MM.1S (cell line): ENCODE measurements around the gene RPS10.

ENCODE experiments used
- DNase-seq: peaks from one replicate; pipeline ENCODE4 v3.0.0-alpha.2; 2015
- H2AFZ ChIP-seq: fragments of 300-600 bp; sonication (generic); 2 replicates; pipeline ENCODE4 v1.6.0; 2016; ENCODE audit warnings: antibody characterized with exemption, low read length
- H3F3A ChIP-seq: fragments of 300-600 bp; sonication (generic); 2 replicates; pipeline ENCODE4 v1.6.1; 2016; ENCODE audit warnings: mild to moderate bottlenecking, antibody characterized with exemption, low read length, moderate library complexity, mixed read lengths; ENCODE audit not compliant: insufficient read depth
- H3K27ac ChIP-seq: fragments of 300-600 bp; sonication (generic); 2 replicates; pipeline ENCODE4 v1.5.1; 2016; ENCODE audit warnings: mild to moderate bottlenecking, low read length
- H3K27me3 ChIP-seq: fragments of 300-600 bp; sonication (generic); replicated peaks from 2 replicates; pipeline ENCODE4 v1.6.0; 2016; ENCODE audit warnings: low read length; ENCODE audit not compliant: insufficient read depth
- H3K36me3 ChIP-seq: fragments of 300-600 bp; sonication (generic); replicated peaks from 2 replicates; pipeline ENCODE4 v1.6.1; 2016; ENCODE audit warnings: mild to moderate bottlenecking, low read length, mixed read lengths; ENCODE audit not compliant: insufficient read depth
- H3K4me1 ChIP-seq: fragments of 300-600 bp; sonication (generic); 2 replicates; pipeline ENCODE4 v1.6.1; 2016; ENCODE audit warnings: low read length, mixed read lengths
- H3K4me2 ChIP-seq: fragments of 300-600 bp; sonication (generic); 2 replicates; pipeline ENCODE4 v1.6.0; 2016; ENCODE audit warnings: low read depth, low read length
- H3K4me3 ChIP-seq: fragments of 300-600 bp; sonication (generic); 2 replicates; pipeline ENCODE4 v1.5.1; 2016; ENCODE audit warnings: low read length, mixed read lengths
- H3K79me2 ChIP-seq: fragments of 300-600 bp; sonication (generic); 2 replicates; pipeline ENCODE4 v1.6.1; 2016; ENCODE audit warnings: mixed run types, low read length, mixed read lengths
- H3K9ac ChIP-seq: fragments of 300-600 bp; sonication (generic); 2 replicates; pipeline ENCODE4 v1.6.1; 2016; ENCODE audit warnings: low read length, mixed read lengths
- H3K9me2 ChIP-seq: fragments of 300-600 bp; sonication (generic); replicated peaks from 2 replicates; pipeline ENCODE4 v1.6.1; 2016; ENCODE audit warnings: mild to moderate bottlenecking, low read length, mixed read lengths; ENCODE audit not compliant: insufficient read depth
- H3K9me3 ChIP-seq: fragments of 300-600 bp; sonication (generic); replicated peaks from 2 replicates; pipeline ENCODE4 v1.6.1; 2016; ENCODE audit warnings: mild to moderate bottlenecking, low read length, mixed read lengths; ENCODE audit not compliant: insufficient read depth
- H4K20me1 ChIP-seq: fragments of 300-600 bp; sonication (generic); 2 replicates; pipeline ENCODE4 v1.6.1; 2016; ENCODE audit warnings: mild to moderate bottlenecking, low read length, moderate library complexity, mixed read lengths; ENCODE audit not compliant: insufficient read depth
- EZH2 ChIP-seq: fragments of 300-600 bp; sonication (generic); optimal IDR thresholded peaks from 2 replicates; pipeline ENCODE3; 2017; ENCODE audit warnings: low read depth, mild to moderate bottlenecking, antibody characterized with exemption, low read length, mixed read lengths
- EZH2phosphoT487 ChIP-seq: fragments of 300-600 bp; sonication (generic); IDR thresholded peaks from 2 replicates; pipeline ENCODE4 v1.6.1; 2018; ENCODE audit warnings: antibody characterized with exemption, low read length
- TF ChIP-seq, protein P1 (sequence below): fragments of 300-600 bp; sonication (generic); IDR thresholded peaks from 2 replicates; pipeline ENCODE4 v1.5.1; 2016; ENCODE audit warnings: antibody characterized with exemption, low read length, mixed read lengths

Gene RPS10

DNA sequence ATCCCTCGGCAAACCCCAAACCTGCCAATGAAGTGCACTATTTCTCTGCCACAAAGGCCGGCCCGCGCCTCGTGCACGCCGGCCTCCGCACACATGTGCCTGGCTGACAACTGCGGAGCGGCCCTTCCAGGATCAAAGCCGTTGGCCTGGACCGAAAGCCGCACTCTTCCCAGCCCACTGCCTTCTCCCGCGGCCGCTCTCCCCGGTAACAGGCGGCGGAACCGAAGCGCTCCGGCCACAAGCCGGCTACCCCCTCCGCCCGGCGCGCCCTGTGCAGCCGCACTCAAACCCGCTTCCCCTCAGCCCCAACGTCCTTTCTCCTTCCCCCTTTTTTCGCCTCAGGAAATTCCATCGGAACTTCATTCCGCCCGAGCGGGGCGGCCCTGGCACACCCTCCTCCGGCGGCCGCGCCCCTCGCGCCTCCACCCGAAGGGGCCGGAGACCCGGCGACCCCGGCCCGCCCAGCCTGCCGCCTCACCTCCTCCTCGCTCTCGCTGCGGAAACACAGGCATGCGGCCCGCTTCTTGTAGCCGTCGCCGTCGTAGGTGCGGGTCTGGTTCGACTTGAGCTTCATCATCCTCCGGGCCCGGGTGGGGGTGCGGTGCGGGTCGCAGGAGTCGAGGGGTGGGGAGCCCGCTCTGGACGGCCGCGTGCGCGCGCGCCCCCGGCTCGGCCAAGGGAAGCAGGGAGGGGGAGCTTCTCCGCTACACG, 33.9 kb downstream of the RPS10 start:
- Histone ChIP-seq H3K9me2 (no peaks in the 10 kb centered on the region), H3K4me1 (peaks cover 10% of the 10 kb centered on the region; the same call in 1 of the 2 replicates), H3F3A (no peaks in the 10 kb centered on the region), H3K4me2 (peak overlapping the region; percentile 84), H3K79me2 (peaks cover 58% of the 10 kb centered on the region), H2AFZ (peak overlapping the region; percentile 91), H3K36me3 (no peaks in the 10 kb centered on the region), H3K9me3 (no peaks in the 10 kb centered on the region), H3K9ac (peak overlapping the region; percentile 91), H3K27me3 (no peaks in the 10 kb centered on the region), H3K27ac (peak overlapping the region; percentile 67; the same call in 1 of the 2 replicates), H3K4me3 (peak overlapping the region; percentile 95), H4K20me1 (peaks cover 7% of the 10 kb centered on the region; the same call in 1 of the 2 replicates)
- TF ChIP-seq, protein P1, sequence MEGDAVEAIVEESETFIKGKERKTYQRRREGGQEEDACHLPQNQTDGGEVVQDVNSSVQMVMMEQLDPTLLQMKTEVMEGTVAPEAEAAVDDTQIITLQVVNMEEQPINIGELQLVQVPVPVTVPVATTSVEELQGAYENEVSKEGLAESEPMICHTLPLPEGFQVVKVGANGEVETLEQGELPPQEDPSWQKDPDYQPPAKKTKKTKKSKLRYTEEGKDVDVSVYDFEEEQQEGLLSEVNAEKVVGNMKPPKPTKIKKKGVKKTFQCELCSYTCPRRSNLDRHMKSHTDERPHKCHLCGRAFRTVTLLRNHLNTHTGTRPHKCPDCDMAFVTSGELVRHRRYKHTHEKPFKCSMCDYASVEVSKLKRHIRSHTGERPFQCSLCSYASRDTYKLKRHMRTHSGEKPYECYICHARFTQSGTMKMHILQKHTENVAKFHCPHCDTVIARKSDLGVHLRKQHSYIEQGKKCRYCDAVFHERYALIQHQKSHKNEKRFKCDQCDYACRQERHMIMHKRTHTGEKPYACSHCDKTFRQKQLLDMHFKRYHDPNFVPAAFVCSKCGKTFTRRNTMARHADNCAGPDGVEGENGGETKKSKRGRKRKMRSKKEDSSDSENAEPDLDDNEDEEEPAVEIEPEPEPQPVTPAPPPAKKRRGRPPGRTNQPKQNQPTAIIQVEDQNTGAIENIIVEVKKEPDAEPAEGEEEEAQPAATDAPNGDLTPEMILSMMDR: no peak
- TF ChIP-seq EZH2: no peak
- no peak for TF ChIP-seq EZH2phosphoT487
- peak; percentile 73 for DNase-seq

DNA sequence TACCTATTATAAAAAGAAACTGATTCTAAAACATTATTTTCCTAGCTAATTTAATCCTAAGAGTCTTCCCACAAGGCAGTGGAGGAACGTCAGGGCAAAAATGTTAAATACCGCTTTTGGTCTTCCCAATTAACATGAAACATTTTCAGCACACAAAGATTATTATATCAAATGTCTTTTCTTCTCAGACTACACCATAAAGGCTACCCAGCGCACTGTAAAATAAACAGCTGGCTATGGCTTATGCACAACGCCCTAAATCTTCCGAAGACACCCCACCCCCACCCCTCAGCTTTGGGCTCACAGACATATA, 34.4 kb downstream of the RPS10 start:
- peak overlapping the region; percentile 91; the same call in 1 of the 2 replicates for H3K9ac ChIP-seq
- H3K36me3 ChIP-seq: no peaks in the 10 kb centered on the region
- H3K4me3 ChIP-seq: peak overlapping the region; percentile 95
- no peaks in the 10 kb centered on the region for H3F3A ChIP-seq
- peaks cover 10% of the 10 kb centered on the region; the same call in 1 of the 2 replicates for H3K4me1 ChIP-seq
- peak overlapping the region; percentile 84 for H3K4me2 ChIP-seq
- H3K9me2 ChIP-seq: no peaks in the 10 kb centered on the region
- H4K20me1 ChIP-seq: peaks cover 7% of the 10 kb centered on the region; the same call in 1 of the 2 replicates
- H3K27ac ChIP-seq: peak overlapping the region; percentile 67; the same call in 1 of the 2 replicates
- no peak for DNase-seq
- TF ChIP-seq EZH2phosphoT487 (no peak), EZH2 (no peak)
- TF ChIP-seq, protein P1: no peak
- H3K27me3 ChIP-seq: no peaks in the 10 kb centered on the region
- peaks cover 63% of the 10 kb centered on the region for H3K79me2 ChIP-seq
- no peaks in the 10 kb centered on the region for H3K9me3 ChIP-seq
- H2AFZ ChIP-seq: peak overlapping the region; percentile 91

DNA sequence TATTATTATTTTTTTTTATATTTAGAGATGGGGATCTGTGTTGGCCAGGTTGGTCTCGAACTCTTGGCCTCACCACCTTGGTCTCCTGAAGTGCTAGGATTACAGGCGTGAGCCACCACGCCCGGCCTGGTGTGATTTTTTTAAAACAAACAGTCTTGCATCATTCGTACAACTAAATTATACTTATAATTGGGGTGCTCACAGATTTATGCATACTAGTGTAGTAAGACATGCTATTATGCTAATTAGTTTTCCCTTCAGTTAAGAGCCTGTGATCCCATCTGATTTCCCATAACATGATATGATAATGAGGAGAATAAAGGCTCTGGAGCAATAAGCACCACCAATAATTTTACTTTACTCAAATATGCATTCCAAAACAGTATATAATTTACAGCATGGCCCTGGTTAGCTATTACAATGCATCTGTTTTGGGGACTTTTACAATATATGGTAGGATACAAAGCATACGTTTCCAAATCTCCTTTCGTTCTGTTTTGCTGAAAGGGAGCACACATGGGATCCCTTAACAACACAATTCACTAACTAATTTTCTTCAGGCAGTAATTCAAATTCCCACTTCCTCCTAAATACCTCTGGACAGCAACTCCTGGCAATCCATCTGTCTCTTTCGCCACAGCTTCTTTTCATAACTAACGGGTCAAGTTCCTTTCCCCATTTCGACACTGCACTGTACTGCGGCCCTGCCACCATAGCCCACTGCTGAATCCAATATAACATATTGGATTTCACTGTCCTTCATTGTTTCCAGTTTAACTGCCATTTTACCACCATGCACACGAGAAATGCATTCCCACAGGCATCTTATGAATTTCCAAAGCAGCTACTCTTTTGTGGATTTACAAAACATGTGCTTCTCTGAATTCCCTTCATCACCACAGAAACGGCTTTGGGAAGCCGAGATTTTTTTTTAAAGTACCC, 35.1 kb downstream of the RPS10 start:
- H3K36me3 ChIP-seq: no peaks in the 10 kb centered on the region
- H3F3A ChIP-seq: no peaks in the 10 kb centered on the region
- H3K4me3 ChIP-seq: peak overlapping the region; percentile 95
- no peaks in the 10 kb centered on the region for H3K27me3 ChIP-seq
- no peak for TF ChIP-seq EZH2phosphoT487
- no peak for TF ChIP-seq EZH2
- TF ChIP-seq, protein P1: no peak
- H3K27ac ChIP-seq: no peak overlapping the region
- H3K9me3 ChIP-seq: no peaks in the 10 kb centered on the region
- H4K20me1 ChIP-seq: peaks cover 7% of the 10 kb centered on the region; the same call in 1 of the 2 replicates
- DNase-seq: no peak
- H2AFZ ChIP-seq: no peak overlapping the region
- no peaks in the 10 kb centered on the region for H3K9me2 ChIP-seq
- peaks cover 10% of the 10 kb centered on the region; the same call in 1 of the 2 replicates for H3K4me1 ChIP-seq
- peak overlapping the region; percentile 91; the same call in 1 of the 2 replicates for H3K9ac ChIP-seq
- peak overlapping the region; percentile 84 for H3K4me2 ChIP-seq
- peaks cover 70% of the 10 kb centered on the region for H3K79me2 ChIP-seq
